Measurements from ENCODE around the gene MAGI2. TPM values are rescaled to one million over a fixed set of nuclear protein-coding genes. Genes with fewer than 3 reads are reported as not detected.

The MAGI2 gene
- total RNA-seq, 1 experiment from 2014 or later: 0.25 TPM

GRCh38 chr7:78055001-78055573 is 1398.4 kb downstream of the MAGI2 start:
- no peaks in the 10 kb centered on the region for H3K9me3 Mint-ChIP-seq (ENCODE audit: unreplicated experiment)
- intact Hi-C loops (cut with micrococcal nuclease; ENCODE audit: unreplicated experiment): no loop called here
- H3K4me3 Mint-ChIP-seq (ENCODE audit: unreplicated experiment): no peak overlapping the region
- H3K27me3 Mint-ChIP-seq (ENCODE audit: insufficient read depth, unreplicated experiment): peaks cover 15% of the 10 kb centered on the region
- Histone ChIP-seq H3K36me3 (ENCODE audit: control insufficient read depth, insufficient read depth, low read length) (no peaks in the 10 kb centered on the region), H3K4me3 (ENCODE audit: low read depth, low read length) (no peak overlapping the region), H3K27me3 (replicated peaks; ENCODE audit: control insufficient read depth, insufficient read depth, low read length) (peaks cover 2% of the 10 kb centered on the region; the same call in 1 of the 2 replicates), H3K4me1 (no peaks in the 10 kb centered on the region), H3K9me3 (no peaks in the 10 kb centered on the region)
- no peaks in the 10 kb centered on the region for H3K36me3 Mint-ChIP-seq (ENCODE audit: insufficient read depth, unreplicated experiment)
- ChIA-PET CTCF (no interaction called here), POLR2A (no interaction called here)
- BruUV-seq (replicated peaks): no TSS peak
- H3K27ac Mint-ChIP-seq (ENCODE audit: unreplicated experiment): no peak overlapping the region
- DNase-seq: peak in 1 of 2 experiments; percentile 11
- no peaks in the 10 kb centered on the region for H3K4me1 Mint-ChIP-seq (ENCODE audit: low read depth, unreplicated experiment)
- no peak for TF ChIP-seq CTCF (IDR thresholded peaks at IDR 0.05; ENCODE audit: insufficient read depth in 1 of 2, low read depth in 1 of 2, low read length in 1 of 2, severe bottlenecking in 1 of 2, unreplicated experiment in 1 of 2)

- no peaks in the 10 kb centered on the region for H3K9me3 Mint-ChIP-seq (ENCODE audit: unreplicated experiment)
- CTCF ChIA-PET: no interaction called here
These were observed 1401.4 kb downstream of the MAGI2 start for GRCh38 chr7:78052112-78052511.

GRCh38 chr7:78047800-78048199 is 1405.7 kb downstream of the MAGI2 start:
- H3K36me3 ChIP-seq (ENCODE audit: control insufficient read depth, insufficient read depth, low read length): no peaks in the 10 kb centered on the region
- no peak for DNase-seq
- ChIA-PET CTCF (no interaction called here), POLR2A (no interaction called here)
- Mint-ChIP-seq H3K36me3 (ENCODE audit: insufficient read depth, unreplicated experiment) (no peaks in the 10 kb centered on the region), H3K4me3 (ENCODE audit: unreplicated experiment) (no peak overlapping the region), H3K9me3 (ENCODE audit: unreplicated experiment) (no peaks in the 10 kb centered on the region), H3K27me3 (ENCODE audit: insufficient read depth, unreplicated experiment) (peaks cover 2% of the 10 kb centered on the region), H3K27ac (ENCODE audit: unreplicated experiment) (no peak overlapping the region), H3K4me1 (ENCODE audit: low read depth, unreplicated experiment) (no peaks in the 10 kb centered on the region)
- H3K27me3 ChIP-seq (replicated peaks; ENCODE audit: control insufficient read depth, insufficient read depth, low read length): no peaks in the 10 kb centered on the region
- H3K4me1 ChIP-seq: no peaks in the 10 kb centered on the region
- intact Hi-C loops (cut with micrococcal nuclease; ENCODE audit: unreplicated experiment): no loop called here
- no peaks in the 10 kb centered on the region for H3K9me3 ChIP-seq
- no peak overlapping the region for H3K4me3 ChIP-seq (ENCODE audit: low read depth, low read length)
- TF ChIP-seq CTCF (IDR thresholded peaks at IDR 0.05; ENCODE audit: insufficient read depth in 1 of 2, low read depth in 1 of 2, low read length in 1 of 2, severe bottlenecking in 1 of 2, unreplicated experiment in 1 of 2): no peak
- BruUV-seq (replicated peaks): no TSS peak

More at GRCh38 chr7:78052112-78052511, 1401.4 kb downstream of the MAGI2 start:
- no peak for TF ChIP-seq CTCF (IDR thresholded peaks at IDR 0.05; ENCODE audit: insufficient read depth in 1 of 2, low read depth in 1 of 2, low read length in 1 of 2, severe bottlenecking in 1 of 2, unreplicated experiment in 1 of 2)
- BruUV-seq (replicated peaks): no TSS peak
- Mint-ChIP-seq H3K4me3 (ENCODE audit: unreplicated experiment) (no peak overlapping the region), H3K4me1 (ENCODE audit: low read depth, unreplicated experiment) (no peaks in the 10 kb centered on the region), H3K36me3 (ENCODE audit: insufficient read depth, unreplicated experiment) (no peaks in the 10 kb centered on the region), H3K27ac (ENCODE audit: unreplicated experiment) (no peak overlapping the region), H3K27me3 (ENCODE audit: insufficient read depth, unreplicated experiment) (peaks cover 3% of the 10 kb centered on the region)
- intact Hi-C loops (cut with micrococcal nuclease; ENCODE audit: unreplicated experiment): no loop called here
- no peaks in the 10 kb centered on the region for H3K4me1 ChIP-seq
- no peak for DNase-seq
- H3K36me3 ChIP-seq (ENCODE audit: control insufficient read depth, insufficient read depth, low read length): no peaks in the 10 kb centered on the region
- no peaks in the 10 kb centered on the region for H3K9me3 ChIP-seq
- no peaks in the 10 kb centered on the region for H3K27me3 ChIP-seq (replicated peaks; ENCODE audit: control insufficient read depth, insufficient read depth, low read length)
- POLR2A ChIA-PET: interaction anchor here (0.6 kb wide), 1 partner anchor 9 kb away, joined by 3 read pairs; no protein-coding TSS in a partner anchor
- H3K4me3 ChIP-seq (ENCODE audit: low read depth, low read length): no peak overlapping the region
